HepG2 (cell line): ENCODE results near the gene PRRT2. TPM values are rescaled to one million over a fixed set of nuclear protein-coding genes. Genes with fewer than 3 reads are reported as not detected.

Experiments used
- ARHGAP35 ChIP-seq: sonication (generic); formaldehyde crosslinking; IDR thresholded peaks from 2 replicates; pipeline ENCODE4 v1.9.0; 2022; ENCODE audit warnings: mild to moderate bottlenecking, inconsistent platforms, moderate library complexity, missing genetic modification reagents, borderline replicate concordance
- ARNTL ChIP-seq: sonication (generic); formaldehyde crosslinking; IDR thresholded peaks from 2 replicates; pipeline ENCODE4 v1.4.0; 2020; ENCODE audit warnings: mild to moderate bottlenecking, missing genetic modification reagents
- CREB3 ChIP-seq: sonication (generic); formaldehyde crosslinking; IDR thresholded peaks from 2 replicates; pipeline ENCODE4 v1.5.0; 2020; ENCODE audit warnings: missing genetic modification reagents
- DBP ChIP-seq: sonication (generic); formaldehyde crosslinking; IDR thresholded peaks from 2 replicates; pipeline ENCODE4 v1.4.0; 2020; ENCODE audit warnings: missing genetic modification reagents; ENCODE audit errors: not compliant biosample characterization
- DDIT3 ChIP-seq: sonication (generic); formaldehyde crosslinking; IDR thresholded peaks from 2 replicates; pipeline ENCODE4 v1.4.0; 2020; ENCODE audit warnings: mild to moderate bottlenecking, missing genetic modification reagents
- DNMT1 ChIP-seq: sonication (generic); formaldehyde crosslinking; IDR thresholded peaks from 2 replicates; pipeline ENCODE4 v1.5.1; 2020; ENCODE audit warnings: mild to moderate bottlenecking, missing genetic modification reagents
- EHMT2 ChIP-seq: fragments of 200-600 bp; sonication (generic); IDR thresholded peaks from 2 replicates; pipeline ENCODE4 v1.7.0; 2017; ENCODE audit warnings: antibody characterized with exemption, low read depth, low read length, borderline replicate concordance
- FIP1L1 ChIP-seq: fragments of 200-400 bp; formaldehyde crosslinking; IDR thresholded peaks from 2 replicates; pipeline ENCODE4 v1.6.1; 2018; ENCODE audit warnings: low read depth, mild to moderate bottlenecking, low read length, moderate library complexity, borderline replicate concordance; ENCODE audit not compliant: insufficient read depth
- FOXM1 ChIP-seq: sonication (generic); formaldehyde crosslinking; IDR thresholded peaks from 2 replicates; pipeline ENCODE4 v1.5.0; 2020; ENCODE audit warnings: missing genetic modification reagents
- GABPA ChIP-seq, 2 experiments: IDR thresholded peaks; 2 replicates each; pipeline ENCODE4 v1.6.1; 2011 to 2016; ENCODE audit warnings: low read depth in 2 of 2, low read length in 1 of 2, missing biosample characterization in 1 of 2, missing genetic modification characterization in 1 of 2
- GPN1 ChIP-seq: sonication (generic); formaldehyde crosslinking; IDR thresholded peaks from 2 replicates; pipeline ENCODE4 v1.5.1; 2020; ENCODE audit warnings: missing genetic modification reagents, borderline replicate concordance
- HCFC1 ChIP-seq: fragments of 150-350 bp; IDR thresholded peaks from 2 replicates; pipeline ENCODE4 v1.6.1; 2014; ENCODE audit warnings: low read depth, low read length
- ISX ChIP-seq: sonication (generic); formaldehyde crosslinking; conservative IDR thresholded peaks from 2 replicates; pipeline ENCODE4 v1.5.0; 2020; ENCODE audit warnings: missing genetic modification reagents
- JUN ChIP-seq: sonication (generic); formaldehyde crosslinking; IDR thresholded peaks from 2 replicates; pipeline ENCODE4 v1.4.0; 2020; ENCODE audit warnings: mild to moderate bottlenecking, missing genetic modification reagents
- KDM5B ChIP-seq: sonication (generic); formaldehyde crosslinking; IDR thresholded peaks from 2 replicates; pipeline ENCODE4 v1.4.0; 2020; ENCODE audit warnings: missing genetic modification reagents, mild to moderate bottlenecking, borderline replicate concordance
- MATR3 ChIP-seq: sonication (generic); formaldehyde crosslinking; IDR thresholded peaks from 2 replicates; pipeline ENCODE4 v1.4.0; 2020; ENCODE audit warnings: missing genetic modification reagents
- MYC ChIP-seq: sonication (generic); formaldehyde crosslinking; IDR thresholded peaks from 2 replicates; pipeline ENCODE4 v1.9.0; 2021; ENCODE audit warnings: missing genetic modification reagents, borderline replicate concordance
- MZF1 ChIP-seq: sonication (generic); formaldehyde crosslinking; IDR thresholded peaks from 2 replicates; pipeline ENCODE4 v1.8.1; 2023; ENCODE audit warnings: mild to moderate bottlenecking, missing genetic modification reagents, borderline replicate concordance
- PHF5A ChIP-seq: IDR thresholded peaks from one replicate; pipeline ENCODE4 v1.6.1; 2018; ENCODE audit warnings: low read depth, missing genetic modification reagents; ENCODE audit not compliant: unreplicated experiment
- TFDP1 ChIP-seq: IDR thresholded peaks from 2 replicates; pipeline ENCODE4 v1.6.1; 2016; ENCODE audit warnings: missing compliant biosample characterization, missing genetic modification reagents, borderline replicate concordance
- THRA ChIP-seq: sonication (generic); formaldehyde crosslinking; IDR thresholded peaks from 2 replicates; pipeline ENCODE4 v1.4.0; 2020; ENCODE audit warnings: missing genetic modification reagents, borderline replicate concordance
- ZC3H13 ChIP-seq: sonication (generic); formaldehyde crosslinking; IDR thresholded peaks from 2 replicates; pipeline ENCODE4 v1.8.1; 2023; ENCODE audit warnings: mild to moderate bottlenecking, missing genetic modification reagents, moderate library complexity
- ZFP37 ChIP-seq: sonication (generic); formaldehyde crosslinking; IDR thresholded peaks from 2 replicates; pipeline ENCODE4 v1.4.0; 2020; ENCODE audit warnings: missing genetic modification reagents, borderline replicate concordance
- ZKSCAN5 ChIP-seq: sonication (generic); formaldehyde crosslinking; IDR thresholded peaks from 2 replicates; pipeline ENCODE4 v1.5.1; 2020; ENCODE audit warnings: mild to moderate bottlenecking, missing genetic modification reagents
- ZNF619 ChIP-seq: sonication (generic); formaldehyde crosslinking; IDR thresholded peaks from 2 replicates; pipeline ENCODE4 v1.4.0; 2020; ENCODE audit warnings: mild to moderate bottlenecking, missing genetic modification reagents
- polyA plus RNA-seq, 8 experiments: library from polyadenylated mRNA; depleted of rRNA in 3 of 8; stranded (reverse) in 7 of 8; unstranded in 1 of 8; fragments of >200 nt; fragmentation: Illumina TruSeq in 4 of 8; extraction: Trizol in 4 of 8; gene quantifications; 2 replicates each; pipeline versions ENCODE4 v1.2.1 to v1.2.3, GENCODE V29; 2011 to 2016; ENCODE audit warnings: low read depth in 4 of 8, missing spikeins in 1 of 8, mixed read lengths in 1 of 8; ENCODE audit not compliant: insufficient read depth in 1 of 8
- total RNA-seq, 5 experiments: library from RNA; depleted of rRNA; stranded (reverse); fragments of >200 nt; fragmentation: Illumina TruSeq; extraction: Trizol; gene quantifications; 2 replicates each; pipeline ENCODE4 v1.2.3, GENCODE V29; 2016; ENCODE audit warnings: low read depth in 1 of 5

PRRT2 gene
- total and polyA plus RNA-seq, 2 of the 13 experiments (the other 11 are each of a cell fraction or from before 2014, with no cell fraction given): 0.51 to 1.1 TPM

- TF ChIP-seq ARNTL (CRISPR knock-in tag) (peak; percentile 97), THRA (CRISPR knock-in tag) (peak; percentile 88), ZNF619 (CRISPR knock-in tag) (peak; percentile 88), ISX (peak; percentile 95; the same call in 1 of the 2 replicates), ZKSCAN5 (no peak; the same call in 1 of the 2 replicates), DDIT3 (CRISPR knock-in tag) (no peak), MATR3 (CRISPR knock-in tag) (no peak), PHF5A (CRISPR knock-in tag) (no peak), HCFC1 (0 out of 2 replicates have a peak, but pooled peaks have one; percentile 7), JUN (peak; percentile 89), KDM5B (peak; percentile 100), CREB3 (CRISPR knock-in tag) (peak; percentile 98), EHMT2 (no peak), MYC (CRISPR knock-in tag) (peak; percentile 98), GPN1 (0 out of 2 replicates have a peak, but pooled peaks have one; percentile 61), DNMT1 (CRISPR knock-in tag) (peak; percentile 94), GABPA (IDR thresholded peaks at IDR 0.05; ENCODE audit: low read depth, low read length) (no peak), GABPA (CRISPR knock-in tag; IDR thresholded peaks at IDR 0.05; ENCODE audit: low read depth) (peak; percentile 65; the same call in 1 of the 2 replicates), DBP (peak; percentile 94), TFDP1 (CRISPR knock-in tag) (peak; percentile 95), MZF1 (peak; percentile 97), ZFP37 (CRISPR knock-in tag) (peak; percentile 98), FOXM1 (peak; percentile 89), FIP1L1 (no peak), ARHGAP35 (CRISPR knock-in tag) (peak; percentile 100), ZC3H13 (CRISPR knock-in tag) (peak; percentile 100)
These were observed 4.4 kb upstream of the PRRT2 start (continued) for GRCh38 chr16:29807426-29808218.
